Activated T-cell treated with anti-CD3 and anti-CD28 coated beads, Interleukin-2, amount 50 U/mL, for 72 hours (primary cell): Measurements from ENCODE around the gene ATG13. TPM values are rescaled to one million over a fixed set of nuclear protein-coding genes. Genes with fewer than 3 reads are reported as not detected.

ENCODE experiments used
- ATAC-seq, 2 donors: fragments of 150-1000 bp; cut with Tn5 transposase; replicated peaks in 1 of 2; 2 replicates each; pipeline ENCODE4 v1.10.0; 2021; ENCODE audit warnings: moderate library complexity in 2 of 2, mild to moderate bottlenecking in 1 of 2
- DNase-seq, 2 donors: peaks; one replicate each; pipeline ENCODE4 v3.0.0; 2021 to 2022; ENCODE audit warnings: mixed read lengths in 1 of 2
- H3K27ac Mint-ChIP-seq: one replicate; pipeline ENCODE4 v1.8.0; 2022; ENCODE audit warnings: mild to moderate bottlenecking, moderate library complexity, mixed read lengths
- H3K27me3 Mint-ChIP-seq: one replicate; pipeline ENCODE4 v1.8.0; 2022; ENCODE audit warnings: low read depth, mixed read lengths
- H3K36me3 Mint-ChIP-seq, 2 donors: one replicate each; pipeline ENCODE4 v1.8.0; 2022; ENCODE audit warnings: mixed read lengths in 2 of 2, mild to moderate bottlenecking in 1 of 2; ENCODE audit not compliant: insufficient read depth in 2 of 2
- H3K4me1 Mint-ChIP-seq: one replicate; pipeline ENCODE4 v1.8.0; 2022; ENCODE audit warnings: low read depth, mixed read lengths
- H3K4me3 Mint-ChIP-seq, 2 donors: one replicate each; pipeline ENCODE4 v1.8.0; 2022; ENCODE audit warnings: mild to moderate bottlenecking in 2 of 2, mixed read lengths in 2 of 2, moderate library complexity in 2 of 2
- H3K9me3 Mint-ChIP-seq, 2 donors: one replicate each; pipeline ENCODE4 v1.8.0; 2022; ENCODE audit warnings: mixed read lengths in 2 of 2
- total RNA-seq, 2 donors: library from RNA; stranded (reverse); gene quantifications; one replicate each; pipeline ENCODE4 v1.2.3, GENCODE V29; 2022

ATG13 gene
- total RNA-seq, 2 donors from 2014 or later = 75.6 to 77.7 TPM

- H3K9me3 Mint-ChIP-seq = no peaks in the 10 kb centered on the region
- DNase-seq = no peak
- no peaks in the 10 kb centered on the region for H3K27me3 Mint-ChIP-seq
- no peak for ATAC-seq
- no peak overlapping the region for H3K27ac Mint-ChIP-seq
- H3K4me1 Mint-ChIP-seq = peaks cover 14% of the 10 kb centered on the region
- no peak overlapping the region for H3K4me3 Mint-ChIP-seq
- peaks cover 7 to 19% of the 10 kb centered on the region in 2 donors for H3K36me3 Mint-ChIP-seq
Observed at GRCh38 chr11:46640036-46640788, 22.9 kb downstream of the ATG13 start.

DNA sequence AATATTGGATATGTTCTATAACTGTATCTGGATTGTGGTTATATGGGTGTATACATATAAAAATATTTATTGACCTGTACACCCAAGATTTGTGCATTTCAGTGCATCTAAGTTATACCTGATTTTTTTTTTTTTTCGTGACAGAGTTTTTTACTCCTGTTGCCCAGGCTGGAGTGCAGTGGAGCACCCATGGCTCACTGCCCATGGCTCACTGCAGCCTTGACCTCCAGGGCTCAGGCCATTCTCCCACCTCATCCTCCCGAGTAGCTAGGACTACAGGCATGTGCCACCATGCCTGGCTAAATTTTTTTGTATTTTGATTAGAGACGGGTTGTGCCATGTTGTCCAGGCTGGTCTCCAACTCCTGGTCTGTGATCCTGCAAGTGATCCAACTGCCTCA lies 24.3 kb downstream of the ATG13 start:
- Mint-ChIP-seq H3K27me3 (no peaks in the 10 kb centered on the region), H3K4me3 (no peak overlapping the region), H3K9me3 (no peaks in the 10 kb centered on the region), H3K36me3 (peaks cover 7 to 22% of the 10 kb centered on the region in 2 donors), H3K4me1 (peaks cover 14% of the 10 kb centered on the region), H3K27ac (no peak overlapping the region)
- ATAC-seq (no peak), DNase-seq (no peak)

GRCh38 chr11:46642627-46643335 lies 25.4 kb downstream of the ATG13 start:
- peaks cover 14% of the 10 kb centered on the region for H3K4me1 Mint-ChIP-seq
- peaks cover 7 to 22% of the 10 kb centered on the region in 2 donors for H3K36me3 Mint-ChIP-seq
- ATAC-seq = no peak
- no peak overlapping the region for H3K27ac Mint-ChIP-seq
- H3K27me3 Mint-ChIP-seq = no peaks in the 10 kb centered on the region
- no peak overlapping the region for H3K4me3 Mint-ChIP-seq
- no peaks in the 10 kb centered on the region for H3K9me3 Mint-ChIP-seq
- no peak for DNase-seq

DNA sequence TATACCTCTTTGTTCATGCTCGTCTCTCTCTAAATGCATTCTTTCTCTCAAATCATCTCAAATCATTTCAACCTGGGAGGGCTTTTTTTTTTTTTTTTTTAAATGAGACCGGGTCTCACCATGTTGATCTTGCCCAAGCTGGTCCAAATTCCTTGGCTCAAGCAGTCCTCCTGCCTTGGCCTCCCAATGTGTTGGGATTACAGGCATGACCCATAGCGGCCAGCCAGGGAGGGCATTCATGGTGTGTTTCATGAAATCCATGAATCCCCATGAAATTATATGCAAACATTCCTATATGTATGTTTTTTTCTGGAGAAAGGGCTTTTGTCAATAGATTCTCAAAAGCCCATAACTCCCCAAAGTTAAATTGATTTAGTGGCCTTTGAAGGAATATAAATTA lies 26.2 kb downstream of the ATG13 start:
- Mint-ChIP-seq H3K27me3 (no peaks in the 10 kb centered on the region), H3K4me1 (peaks cover 14% of the 10 kb centered on the region), H3K9me3 (no peaks in the 10 kb centered on the region), H3K27ac (peak overlapping the region; percentile 75), H3K36me3 (peaks cover 5 to 19% of the 10 kb centered on the region in 2 donors), H3K4me3 (no peak overlapping the region)
- no peak for ATAC-seq
- no peak for DNase-seq

DNA sequence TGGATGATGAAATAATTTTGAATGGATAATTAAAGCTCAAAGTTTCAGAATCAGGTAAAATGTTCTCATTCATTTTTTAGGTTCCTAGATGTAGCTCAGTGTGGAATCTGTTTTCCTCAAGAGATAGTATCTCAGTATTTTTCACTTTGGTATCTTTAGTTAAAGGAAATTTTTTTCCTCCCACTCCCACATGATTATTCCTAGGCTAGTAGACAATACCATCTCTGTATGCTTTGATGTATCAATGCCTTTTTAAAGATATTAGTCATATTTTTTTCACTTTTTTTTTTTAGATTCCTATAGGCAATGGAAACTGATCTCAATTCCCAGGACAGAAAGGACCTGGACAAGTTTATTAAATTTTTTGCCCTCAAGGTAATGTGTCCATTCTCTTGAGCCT lies 26.6 kb downstream of the ATG13 start:
- no peak for DNase-seq
- no peak for ATAC-seq
- no peaks in the 10 kb centered on the region for H3K27me3 Mint-ChIP-seq
- H3K9me3 Mint-ChIP-seq = no peaks in the 10 kb centered on the region
- no peak overlapping the region for H3K4me3 Mint-ChIP-seq
- H3K36me3 Mint-ChIP-seq = peaks cover 5 to 19% of the 10 kb centered on the region in 2 donors
- H3K27ac Mint-ChIP-seq = no peak overlapping the region
- H3K4me1 Mint-ChIP-seq = peaks cover 14% of the 10 kb centered on the region

DNA sequence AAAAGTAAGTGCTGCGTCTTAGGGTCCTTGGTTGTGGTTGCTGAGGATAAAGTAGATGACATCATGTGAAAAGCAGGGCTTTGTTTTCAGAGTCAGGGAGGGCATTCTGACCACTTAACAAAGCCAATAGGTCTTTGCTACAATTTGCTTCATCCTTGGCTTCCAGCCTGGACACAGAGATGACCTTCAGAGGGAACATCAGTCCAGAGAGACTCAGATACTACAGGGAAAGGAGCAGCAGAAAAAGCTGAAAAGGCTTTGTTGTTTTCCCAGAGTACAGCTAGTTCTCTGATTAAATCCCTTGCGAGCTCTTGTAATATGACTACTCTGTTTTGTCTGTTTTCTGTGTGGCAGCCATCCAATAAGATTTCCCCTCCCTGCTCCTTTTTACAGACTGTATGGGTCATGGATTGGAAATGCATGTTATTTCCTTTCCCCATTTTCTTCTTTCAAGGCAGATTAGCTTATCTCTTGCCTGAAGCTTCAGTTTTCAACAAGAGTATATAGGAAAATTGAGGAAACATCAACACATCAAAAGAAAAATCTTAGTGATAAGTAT lies 31.9 kb downstream of the ATG13 start:
- H3K27me3 Mint-ChIP-seq = no peaks in the 10 kb centered on the region
- H3K4me3 Mint-ChIP-seq = no peak overlapping the region
- H3K27ac Mint-ChIP-seq = no peak overlapping the region
- no peak for ATAC-seq
- H3K9me3 Mint-ChIP-seq = no peaks in the 10 kb centered on the region
- DNase-seq = no peak
- no peaks in the 10 kb centered on the region for H3K4me1 Mint-ChIP-seq
- H3K36me3 Mint-ChIP-seq = peaks cover 2 to 10% of the 10 kb centered on the region in 2 donors

GRCh38 chr11:46655631-46656030 lies 38.3 kb downstream of the ATG13 start:
- no peaks in the 10 kb centered on the region for H3K9me3 Mint-ChIP-seq
- H3K4me3 Mint-ChIP-seq = no peak overlapping the region

GRCh38 chr11:46657186-46657585 lies 39.8 kb downstream of the ATG13 start:
- Mint-ChIP-seq H3K27me3 (no peaks in the 10 kb centered on the region), H3K9me3 (no peaks in the 10 kb centered on the region), H3K4me3 (no peak overlapping the region), H3K36me3 (peaks cover 4 to 11% of the 10 kb centered on the region in 2 donors), H3K4me1 (no peaks in the 10 kb centered on the region), H3K27ac (no peak overlapping the region)
- ATAC-seq (no peak), DNase-seq (no peak)

More at GRCh38 chr11:46655631-46656030, 38.3 kb downstream of the ATG13 start:
- ATAC-seq (no peak), DNase-seq (no peak)
- Mint-ChIP-seq H3K36me3 (peaks cover 4 to 17% of the 10 kb centered on the region in 2 donors), H3K4me1 (no peaks in the 10 kb centered on the region), H3K27me3 (no peaks in the 10 kb centered on the region), H3K27ac (no peak overlapping the region)

- Mint-ChIP-seq H3K4me3 (no peak overlapping the region), H3K27ac (no peak overlapping the region), H3K27me3 (no peaks in the 10 kb centered on the region), H3K9me3 (no peaks in the 10 kb centered on the region), H3K4me1 (no peaks in the 10 kb centered on the region), H3K36me3 (peaks cover 4 to 11% of the 10 kb centered on the region in 2 donors)
- DNase-seq = no peak
- ATAC-seq = no peak
Observed at GRCh38 chr11:46658259-46658658, 40.9 kb downstream of the ATG13 start.

DNA sequence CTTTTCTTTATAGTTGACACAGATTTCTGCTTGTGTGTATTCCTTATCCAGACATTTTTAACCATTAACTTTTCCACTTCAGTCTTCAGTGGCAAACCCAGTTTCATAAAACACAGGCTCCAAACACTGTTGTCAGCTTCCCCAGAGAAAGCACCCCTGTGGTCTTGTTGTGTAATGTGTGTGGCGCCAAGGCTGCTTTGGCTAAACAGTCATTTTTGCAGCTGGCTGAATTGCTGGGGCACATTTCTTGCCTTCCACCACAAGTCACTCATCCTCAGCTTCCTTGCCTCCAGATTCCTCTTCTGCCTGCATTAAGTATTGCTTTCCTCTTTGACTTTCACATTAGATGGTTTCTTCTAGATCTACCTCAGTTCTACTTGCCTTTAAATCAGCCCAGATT lies 42.6 kb downstream of the ATG13 start:
- Mint-ChIP-seq H3K4me1 (no peaks in the 10 kb centered on the region), H3K9me3 (no peaks in the 10 kb centered on the region), H3K27me3 (no peaks in the 10 kb centered on the region), H3K4me3 (no peak overlapping the region), H3K27ac (no peak overlapping the region), H3K36me3 (peaks cover 4 to 14% of the 10 kb centered on the region in 2 donors)
- DNase-seq = no peak
- no peak for ATAC-seq

DNA sequence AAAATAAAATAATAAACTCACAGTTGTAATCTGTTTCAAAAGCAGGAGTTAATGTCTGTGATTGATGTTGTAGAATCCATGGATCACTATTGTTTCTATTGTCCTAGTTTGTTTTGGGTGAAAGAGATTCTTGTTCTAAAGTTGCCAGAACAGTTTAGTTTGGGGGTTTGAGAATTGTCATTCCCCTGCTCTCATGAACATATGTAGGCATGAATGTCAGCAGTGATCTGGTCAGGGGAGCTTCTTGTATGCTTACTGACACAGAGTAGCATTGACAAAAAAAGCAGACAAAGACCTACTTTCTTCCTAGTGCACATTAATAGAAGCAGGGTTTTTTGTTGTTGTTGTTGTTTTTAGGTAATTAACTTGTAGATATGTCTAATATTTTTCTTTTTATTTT lies 44.5 kb downstream of the ATG13 start:
- Mint-ChIP-seq H3K9me3 (no peaks in the 10 kb centered on the region), H3K36me3 (peaks cover 4 to 16% of the 10 kb centered on the region in 2 donors), H3K4me3 (no peak overlapping the region), H3K27me3 (no peaks in the 10 kb centered on the region), H3K27ac (no peak overlapping the region), H3K4me1 (no peaks in the 10 kb centered on the region)
- DNase-seq (no peak), ATAC-seq (no peak)

- Mint-ChIP-seq H3K27ac (no peak overlapping the region), H3K4me3 (no peak overlapping the region), H3K4me1 (no peaks in the 10 kb centered on the region), H3K27me3 (no peaks in the 10 kb centered on the region), H3K9me3 (no peaks in the 10 kb centered on the region), H3K36me3 (peaks cover 4 to 17% of the 10 kb centered on the region in 2 donors)
- DNase-seq = no peak
- no peak for ATAC-seq
Observed at GRCh38 chr11:46662366-46662765, 45.0 kb downstream of the ATG13 start.

DNA sequence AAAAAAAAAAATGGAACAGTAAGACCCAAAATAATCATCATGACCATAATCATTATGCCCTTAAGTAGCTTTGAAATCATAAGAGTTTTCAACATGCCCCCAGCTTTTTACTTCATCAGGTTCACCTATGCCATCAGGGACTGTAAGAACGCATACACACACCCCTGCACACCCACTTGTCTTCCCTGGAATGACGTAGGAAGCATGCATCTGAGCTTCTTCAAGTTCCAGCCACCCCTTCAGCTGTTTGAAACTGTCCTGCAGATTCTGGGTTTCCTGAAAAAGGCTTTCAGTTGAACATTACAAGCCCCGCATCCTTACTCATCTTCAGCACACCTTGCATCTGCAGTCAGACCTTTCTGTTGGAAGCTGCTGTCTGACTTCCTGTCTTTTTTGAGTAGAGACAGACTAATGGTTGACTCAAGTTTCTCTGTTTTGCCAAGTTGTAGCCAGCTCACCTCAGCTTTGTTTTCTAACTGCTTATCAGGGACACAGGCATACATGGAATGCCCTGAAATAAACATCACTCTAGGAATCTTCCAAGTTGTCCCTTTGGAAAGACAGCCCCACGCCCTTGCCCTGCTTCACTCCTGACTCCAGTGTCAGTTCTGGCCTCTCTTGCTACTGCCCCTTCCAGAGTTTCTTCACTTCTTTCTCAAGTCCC lies 46.1 kb downstream of the ATG13 start:
- Mint-ChIP-seq H3K36me3 (peaks cover 4 to 17% of the 10 kb centered on the region in 2 donors), H3K9me3 (no peaks in the 10 kb centered on the region), H3K4me1 (no peaks in the 10 kb centered on the region), H3K27ac (peak overlapping the region; percentile 88), H3K4me3 (no peak overlapping the region), H3K27me3 (no peaks in the 10 kb centered on the region)
- DNase-seq = no peak
- no peak for ATAC-seq
